ENCODE results near the gene ETNK1.

ETNK1 gene

GRCh38 chr12:22598141-22598762 lies 26.7 kb upstream of the ETNK1 start:
- TF ChIP-seq CTCF (IDR thresholded peaks at IDR 0.05), result no peak

- TF ChIP-seq CTCF (IDR thresholded peaks at IDR 0.05), result no peak
Observed at GRCh38 chr12:22598763-22599161, 26.2 kb upstream of the ETNK1 start.

- TF ChIP-seq CTCF (IDR thresholded peaks at IDR 0.05), result no peak
Observed at GRCh38 chr12:22600181-22600580, 24.8 kb upstream of the ETNK1 start.

- TF ChIP-seq CTCF (IDR thresholded peaks at IDR 0.05), result no peak
Observed at GRCh38 chr12:22609501-22609900, 15.5 kb upstream of the ETNK1 start.

GRCh38 chr12:22610131-22610530 lies 14.8 kb upstream of the ETNK1 start:
- TF ChIP-seq CTCF (IDR thresholded peaks at IDR 0.05), result no peak

GRCh38 chr12:22615963-22616501 lies 8.9 kb upstream of the ETNK1 start:
- TF ChIP-seq CTCF (IDR thresholded peaks at IDR 0.05), result no peak

GRCh38 chr12:22617630-22618029 lies 7.3 kb upstream of the ETNK1 start:
- TF ChIP-seq CTCF (IDR thresholded peaks at IDR 0.05), result no peak

- TF ChIP-seq CTCF (IDR thresholded peaks at IDR 0.05), result no peak
Observed at GRCh38 chr12:22624548-22624869, 462 bp upstream of the ETNK1 start.
